UCSD-AML1 (cell line): ENCODE data around the gene WDR27.
"Not testable (repeated sequence)": the region's sequence is repeated elsewhere in the genome, so short reads cannot be mapped to it uniquely, and the experiment has no call there.

ENCODE experiments used
- DNase-seq: peaks from one replicate; lab custom pipeline; 2025; ENCODE audit not compliant: unreplicated experiment; lab: John Stamatoyannopoulos, UW

WDR27 gene

GRCh38 chr6:169491482-169491881, 210.3 kb downstream of the WDR27 start:
- DNase-seq, result no peak

GRCh38 chr6:169490830-169491229, 211.0 kb downstream of the WDR27 start:
- DNase-seq, result no peak

DNA sequence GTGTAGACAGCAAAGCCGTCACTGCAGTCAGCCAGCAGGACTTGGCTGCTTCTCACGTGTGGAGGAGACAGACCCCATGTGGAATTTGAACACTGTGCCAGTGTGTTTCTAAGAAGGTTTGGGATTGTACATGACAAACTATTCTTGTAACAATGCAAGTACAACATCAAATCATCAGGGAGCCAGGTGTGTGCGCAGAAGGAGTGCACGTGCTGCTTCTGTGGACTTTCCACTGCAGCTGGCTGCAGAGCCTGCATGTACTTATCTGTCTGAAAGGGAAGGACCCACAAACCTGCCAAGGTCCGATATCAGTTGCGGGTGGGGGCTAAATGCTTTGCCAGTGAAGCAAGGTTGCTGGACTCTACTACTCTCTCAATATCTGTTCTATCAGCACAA, 211.6 kb downstream of the WDR27 start:
- DNase-seq, result no peak

GRCh38 chr6:169489563-169490245, 212.1 kb downstream of the WDR27 start:
- DNase-seq, result no peak

DNA sequence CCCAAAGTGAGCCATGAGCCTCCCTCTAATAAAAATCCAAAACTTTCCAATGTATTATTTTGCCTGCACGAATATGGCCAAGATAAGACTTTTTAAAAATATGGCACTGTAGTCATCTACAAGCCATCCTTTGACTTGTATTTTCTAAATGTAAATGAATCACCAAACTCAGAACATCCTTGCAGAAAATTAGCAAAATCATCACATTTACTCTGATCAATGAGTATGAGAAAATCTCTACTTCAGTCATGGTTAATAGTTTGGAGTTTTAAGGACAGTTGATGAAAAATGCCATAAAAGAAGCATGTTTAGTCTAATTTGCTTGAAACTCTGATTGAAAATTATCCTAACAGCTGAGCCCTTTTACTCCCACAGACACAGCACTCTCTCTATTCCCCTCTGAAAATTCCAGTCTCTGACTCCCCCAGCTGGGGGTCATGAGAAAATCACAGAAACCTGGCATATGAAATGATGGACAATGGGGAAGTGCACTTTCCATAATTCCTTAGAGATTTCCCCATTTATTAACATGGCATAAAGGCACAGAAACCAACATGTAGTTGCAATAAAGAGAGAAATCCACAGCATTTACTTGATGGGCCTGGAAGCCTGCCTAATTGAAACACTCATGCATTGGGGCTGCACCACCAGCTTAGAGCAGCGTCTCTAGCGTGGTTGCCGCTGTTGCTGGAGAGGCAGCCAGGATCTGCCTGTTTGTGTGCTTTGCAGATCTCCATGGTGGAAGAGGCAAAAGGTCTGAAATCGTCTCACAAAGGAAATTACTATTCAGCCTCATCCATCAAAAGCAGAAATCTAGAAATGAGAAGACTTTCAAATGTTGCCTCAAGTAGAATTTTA, 214.0 kb downstream of the WDR27 start:
- no peak for DNase-seq

GRCh38 chr6:169479783-169480495, 221.9 kb downstream of the WDR27 start:
- no peak for DNase-seq

DNA sequence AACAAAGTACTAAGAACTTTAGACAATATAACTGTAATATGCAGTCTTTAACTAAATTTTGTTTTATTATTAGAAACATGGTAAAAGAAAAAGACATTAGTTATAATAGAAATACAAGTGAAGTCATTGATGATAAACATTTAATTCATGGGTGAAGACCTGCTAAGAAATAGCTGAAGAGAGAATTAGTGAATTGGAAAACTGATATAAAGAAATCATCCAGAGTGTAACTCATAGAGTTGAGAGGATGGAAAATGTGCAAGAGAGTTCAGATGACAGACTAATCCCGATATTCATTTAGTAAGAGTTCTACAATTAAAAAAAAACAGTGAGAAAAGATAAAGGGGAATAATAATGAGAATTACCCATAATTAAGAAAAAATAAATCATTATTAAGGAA, 227.5 kb downstream of the WDR27 start:
- DNase-seq, result no peak

GRCh38 chr6:169473663-169474062, 228.2 kb downstream of the WDR27 start:
- no peak for DNase-seq

DNA sequence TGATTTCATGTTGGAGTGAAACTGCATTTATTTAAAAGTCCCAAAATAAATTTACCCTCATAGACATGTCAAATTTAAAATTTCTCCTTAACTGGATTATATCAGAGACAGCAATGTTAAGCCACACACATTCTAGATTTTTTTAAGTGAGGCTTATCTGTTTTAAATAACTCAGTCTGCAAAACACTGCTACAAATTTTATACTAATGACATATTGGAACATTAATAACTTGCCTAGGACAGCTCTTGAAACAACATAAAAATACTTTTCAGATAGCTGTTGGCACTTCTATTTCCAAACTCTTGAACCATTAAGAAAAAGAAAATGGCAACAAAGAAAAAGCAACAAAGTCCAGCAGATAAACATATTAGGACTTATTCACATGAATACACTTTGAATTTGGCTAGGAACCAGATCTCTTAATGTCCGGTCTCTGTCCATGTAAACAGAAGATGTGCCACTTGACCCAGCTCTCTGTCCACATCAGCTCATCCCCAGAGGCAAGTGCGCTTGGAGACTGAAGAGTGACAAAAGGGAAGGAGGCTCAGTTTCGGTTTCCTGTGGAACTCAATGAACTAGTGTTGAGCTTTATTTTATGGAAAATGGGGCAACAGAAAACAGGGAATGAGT, 228.9 kb downstream of the WDR27 start:
- DNase-seq, result no peak

DNA sequence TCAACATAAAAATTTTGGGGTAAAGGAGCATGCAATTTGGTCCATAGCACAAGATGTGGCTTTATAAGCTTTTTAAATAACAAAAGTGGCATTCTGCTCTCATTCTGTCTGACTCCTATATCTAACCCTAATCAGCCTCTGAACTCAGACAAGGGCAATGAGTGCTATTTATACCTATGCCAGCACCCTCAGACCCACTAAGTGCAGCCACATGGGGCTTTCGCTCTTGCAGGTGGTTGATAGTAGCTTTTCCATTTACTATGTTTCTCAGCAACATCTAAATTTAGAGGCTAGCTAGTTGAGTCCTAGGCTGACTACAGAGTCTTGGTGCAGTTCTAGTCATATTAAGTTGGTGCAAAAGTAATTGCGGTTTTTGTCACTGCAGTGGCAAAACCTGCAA, 231.0 kb downstream of the WDR27 start:
- DNase-seq, result no peak

DNA sequence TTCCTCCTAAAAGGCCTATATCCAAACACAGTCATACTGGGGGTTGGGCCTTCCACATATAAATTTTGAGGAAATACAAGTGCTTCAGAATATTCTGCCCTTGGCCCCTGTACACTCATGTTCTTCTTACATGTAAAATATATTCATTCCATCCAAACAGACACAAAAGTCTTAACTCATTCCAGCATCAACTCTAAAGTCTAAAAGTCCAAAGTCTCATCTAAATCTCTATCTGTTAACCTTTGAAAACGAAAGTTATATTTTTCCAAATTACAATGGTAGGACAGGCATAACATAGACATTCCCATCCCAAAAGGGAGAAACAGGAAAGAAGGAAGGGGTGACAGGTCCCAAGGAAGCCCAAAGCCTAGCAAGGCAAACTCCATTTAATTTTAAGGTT, 232.8 kb downstream of the WDR27 start:
- DNase-seq, result no peak

DNA sequence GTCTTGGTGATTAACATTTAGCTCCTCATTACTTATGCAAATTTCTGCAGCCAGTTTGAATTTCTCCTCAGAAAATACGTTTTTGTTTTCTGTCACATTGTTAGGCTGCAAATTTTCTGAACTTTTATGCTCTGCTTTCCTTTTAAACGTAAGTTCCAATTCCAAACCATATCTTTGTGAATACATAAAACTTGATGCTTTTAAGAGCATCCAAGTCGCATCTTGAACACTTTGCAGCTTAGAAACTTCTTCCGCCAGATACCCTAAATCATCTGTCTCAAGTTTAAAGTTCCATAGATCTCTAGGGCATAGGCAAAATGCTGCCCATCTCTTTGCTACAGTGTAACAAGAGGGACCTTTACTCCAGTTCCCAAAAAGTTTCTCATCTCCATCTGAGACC, 234.1 kb downstream of the WDR27 start:
- DNase-seq, result not testable (repeated sequence)

DNA sequence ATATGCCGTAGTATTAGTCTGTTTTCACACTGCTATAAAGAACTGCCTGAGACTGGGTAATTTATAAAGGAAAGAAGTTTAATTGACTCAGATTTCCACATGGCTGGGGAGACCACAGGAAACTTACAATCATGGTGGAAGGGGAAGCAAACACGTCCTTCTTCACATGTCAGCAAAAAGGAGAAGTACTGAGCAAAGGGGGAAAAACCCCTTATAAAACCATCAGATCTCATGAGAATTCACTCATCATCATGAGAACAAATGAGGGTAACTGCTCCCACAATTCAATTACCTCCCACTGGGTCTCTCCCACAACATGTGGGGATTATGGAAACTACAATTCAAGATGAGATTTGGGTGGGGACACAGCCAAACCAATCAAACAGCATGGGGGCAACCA, 235.6 kb downstream of the WDR27 start:
- not testable (repeated sequence) for DNase-seq

DNA sequence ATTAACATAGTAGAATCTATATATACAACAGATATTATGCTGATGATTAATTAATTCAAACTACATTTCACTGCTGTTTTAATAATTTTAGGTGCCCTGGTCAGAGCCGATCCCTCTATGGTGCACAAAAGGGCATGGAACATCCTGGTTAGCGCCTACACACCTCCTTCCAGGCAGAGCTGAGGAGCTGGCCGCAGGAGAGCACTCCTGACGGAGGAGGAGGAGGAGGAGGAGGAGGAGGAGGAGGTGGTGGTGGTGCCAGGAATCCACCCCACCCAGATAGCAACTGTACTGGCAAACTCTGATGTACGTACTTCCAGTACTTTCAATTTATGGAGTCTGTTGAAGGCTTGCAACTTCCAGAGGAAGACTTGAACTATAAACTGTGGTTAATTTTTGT, 244.1 kb downstream of the WDR27 start:
- DNase-seq, result no peak

GRCh38 chr6:169456840-169457239, 245.0 kb downstream of the WDR27 start:
- no peak for DNase-seq

DNA sequence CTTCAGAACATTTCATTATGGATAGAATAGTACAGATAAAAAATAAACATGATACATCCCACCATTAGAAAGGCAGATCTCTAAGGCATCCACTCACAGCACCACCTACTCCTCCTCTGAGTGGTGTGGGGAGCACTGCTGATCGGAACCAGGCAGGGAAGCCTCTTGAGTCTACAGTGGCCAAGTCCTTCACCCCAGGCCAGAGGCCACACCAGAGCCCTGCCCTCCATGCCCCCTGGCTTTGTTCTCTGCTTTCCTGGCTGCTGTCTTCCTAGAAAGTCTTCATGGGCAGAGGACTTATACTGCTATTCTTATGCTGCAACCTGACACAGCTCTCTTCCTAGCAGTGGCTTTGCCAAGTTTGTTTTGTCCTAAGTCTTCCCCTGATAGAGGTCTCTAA, 246.4 kb downstream of the WDR27 start:
- DNase-seq, result no peak

DNA sequence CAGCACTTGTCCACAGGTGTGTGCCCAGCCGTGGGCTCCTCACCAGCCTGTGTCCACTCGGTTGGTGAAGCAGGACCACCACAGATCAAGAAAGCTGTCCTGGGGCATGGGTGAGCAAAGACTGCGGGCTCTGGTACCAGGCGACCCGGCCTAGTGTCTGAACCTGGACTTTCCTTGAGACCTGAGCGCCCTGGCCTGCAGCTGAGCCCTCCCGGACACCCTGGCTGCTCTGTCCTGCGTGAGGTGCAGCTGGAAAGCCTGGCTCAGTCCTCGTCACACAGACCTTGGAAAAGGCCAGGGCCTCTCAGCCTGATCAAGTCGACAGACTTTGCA, 247.0 kb downstream of the WDR27 start:
- no peak for DNase-seq

DNA sequence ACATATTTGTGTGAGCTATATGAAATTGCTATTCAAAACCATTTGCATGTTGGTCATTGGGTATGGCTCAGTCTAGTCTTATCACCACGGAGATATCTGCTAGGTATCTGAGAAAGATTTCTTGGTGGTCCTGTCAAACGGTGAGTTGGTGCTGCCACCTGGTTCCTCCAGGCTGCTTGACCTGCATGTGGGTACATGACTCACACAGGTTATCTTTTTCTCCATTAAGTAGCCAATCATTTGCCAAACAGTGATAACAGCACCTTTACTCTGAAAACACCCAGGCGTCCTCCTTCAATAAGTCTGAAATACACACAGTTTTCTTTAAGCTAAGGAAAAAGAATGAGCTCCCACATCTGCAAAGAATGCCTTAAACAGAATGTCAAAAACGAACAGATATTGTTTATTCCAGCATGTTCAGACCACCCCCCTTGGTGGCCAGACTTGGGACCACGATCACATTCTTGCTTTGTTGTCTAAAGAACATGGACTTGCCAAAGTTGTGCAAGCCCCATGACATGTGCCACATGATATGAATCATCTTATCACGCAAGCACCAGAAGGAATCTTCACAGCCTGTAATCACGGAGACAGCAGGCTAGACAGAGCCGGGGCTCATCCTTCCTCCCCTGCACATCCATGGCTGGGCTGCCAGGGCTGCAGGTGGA, 247.5 kb downstream of the WDR27 start:
- DNase-seq, result no peak

GRCh38 chr6:169452869-169453620, 248.8 kb downstream of the WDR27 start:
- DNase-seq, result no peak

GRCh38 chr6:169452117-169452868, 249.5 kb downstream of the WDR27 start:
- DNase-seq, result no peak
